ENCODE results near the gene LSM14B.

- TF ChIP-seq CTCF (IDR thresholded peaks at IDR 0.05), result no peak
- TF ChIP-seq POLR2A (IDR thresholded peaks at IDR 0.05), result no peak
- no peak for TF ChIP-seq EP300 (IDR thresholded peaks at IDR 0.05)
- TF ChIP-seq POLR2AphosphoS5 (IDR thresholded peaks at IDR 0.05), result no peak
Measured at GRCh38 chr20:62085206-62085605, 37.1 kb upstream of the LSM14B start.
